A673 (cell line): ENCODE measurements around the gene CYP51A1. TPM values are rescaled to one million over a fixed set of nuclear protein-coding genes. Genes with fewer than 3 reads are reported as not detected.

Source experiments
- BruUV-seq: library from RNA; stranded (reverse); fragments of 400-500 nt; replicated peaks from 2 replicates; lab custom pipeline; 2021; lab: Mats Ljungman, UMichigan
- CTCF ChIA-PET: fragments of 300-600 bp; sonication (Branson Sonifier 250); formaldehyde crosslinking; loops from one replicate; lab custom pipeline; 2022; ENCODE audit warnings: antibody characterized with exemption; lab: Charles Lee
- POLR2A ChIA-PET: fragments of 300-600 bp; sonication (Branson Sonifier 250); formaldehyde crosslinking; loops from one replicate; lab custom pipeline; 2022; ENCODE audit warnings: antibody characterized with exemption; ENCODE audit not compliant: low non-redundant PET; lab: Charles Lee
- DNase-seq: peaks from one replicate; pipeline ENCODE4 v3.0.0-alpha.2; 2015; ENCODE audit warnings: low spot score
- H3K27ac ChIP-seq: fragments of 200-600 bp; sonication (generic); 2 replicates; pipeline ENCODE4 v1.5.1; 2016; ENCODE audit warnings: mixed run types, low read depth, mild to moderate bottlenecking, mixed read lengths, antibody characterized with exemption, low read length; ENCODE audit not compliant: poor library complexity, severe bottlenecking
- H3K27me3 ChIP-seq: fragments of 200-600 bp; sonication (generic); replicated peaks from 2 replicates; pipeline ENCODE4 v1.6.1; 2017; ENCODE audit warnings: mixed run types, low read depth, mild to moderate bottlenecking, mixed read lengths, antibody characterized with exemption, low read length; ENCODE audit not compliant: insufficient read depth, poor library complexity
- H3K36me3 ChIP-seq: fragments of 200-600 bp; sonication (generic); 2 replicates; pipeline ENCODE4 v1.6.1; 2016; ENCODE audit warnings: mixed run types, mild to moderate bottlenecking, mixed read lengths, antibody characterized with exemption, low read length; ENCODE audit not compliant: insufficient read depth, poor library complexity, severe bottlenecking
- H3K4me1 ChIP-seq: fragments of 200-600 bp; sonication (generic); 2 replicates; pipeline ENCODE4 v1.6.1; 2017; ENCODE audit warnings: mixed run types, mild to moderate bottlenecking, mixed read lengths, antibody characterized with exemption, low read length; ENCODE audit not compliant: insufficient read depth, poor library complexity, severe bottlenecking
- H3K4me3 ChIP-seq: fragments of 200-600 bp; sonication (generic); 2 replicates; pipeline ENCODE4 v1.5.1; 2016; ENCODE audit warnings: low read depth, mixed run types, mild to moderate bottlenecking, mixed read lengths, low read length; ENCODE audit not compliant: poor library complexity, severe bottlenecking
- H3K9me3 ChIP-seq: fragments of 200-600 bp; sonication (generic); 2 replicates; pipeline ENCODE4 v1.6.1; 2016; ENCODE audit warnings: mixed run types, low read depth, mild to moderate bottlenecking, mixed read lengths, antibody characterized with exemption, low read length; ENCODE audit not compliant: poor library complexity, severe bottlenecking
- CTCF ChIP-seq: fragments of 300-800, 200-600 bp; sonication (generic); conservative IDR thresholded peaks from 2 replicates; pipeline ENCODE4 v1.5.1; 2017; ENCODE audit warnings: low read depth, mild to moderate bottlenecking, antibody characterized with exemption, low read length, moderate library complexity, mixed read lengths
- EZH2 ChIP-seq: fragments of 200-600 bp; sonication (generic); IDR thresholded peaks from 2 replicates; pipeline ENCODE4 v1.6.1; 2017; ENCODE audit warnings: borderline replicate concordance, low read depth, mild to moderate bottlenecking, mixed read lengths, antibody characterized with exemption, low read length; ENCODE audit not compliant: poor library complexity, severe bottlenecking
- intact Hi-C: fragments of 100-400 bp; cut with micrococcal nuclease; formaldehyde crosslinking; loops from one replicate; pipeline ENCODE4 v1.10.0; 2022; ENCODE audit not compliant: unreplicated experiment
- total RNA-seq: library from RNA; stranded (reverse); gene quantifications from 2 replicates; pipeline ENCODE4 v1.2.3, GENCODE V29; 2021

Gene CYP51A1
- total RNA-seq, 1 experiment from 2014 or later = 150 TPM

DNA sequence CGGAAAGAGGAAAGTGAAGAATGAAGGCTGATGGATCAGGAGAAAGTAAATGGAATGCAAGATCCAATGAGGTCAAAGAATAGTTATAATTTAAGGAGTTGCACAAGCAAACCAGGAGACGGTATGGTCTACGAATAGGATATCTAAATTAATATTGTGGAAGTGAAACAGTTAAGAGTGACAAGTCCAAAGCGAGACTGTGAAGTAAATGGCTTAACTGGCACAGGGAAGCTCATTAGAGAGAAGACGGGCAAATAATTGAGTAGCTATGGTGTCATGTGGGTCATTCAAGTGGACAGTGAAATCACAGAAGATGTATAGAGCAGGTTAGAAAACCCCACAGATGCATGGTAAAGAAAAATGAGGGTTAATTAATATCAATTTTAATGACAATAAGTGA, 3.2 kb downstream of the CYP51A1 start:
- H3K4me1 ChIP-seq = peaks cover 12% of the 10 kb centered on the region
- H3K9me3 ChIP-seq = no peaks in the 10 kb centered on the region
- no peak overlapping the region for H3K4me3 ChIP-seq
- no peak for DNase-seq
- intact Hi-C loops = loop anchor here (5.0 kb wide), 1 partner anchor 316 kb away; the partner anchor contains the start of gene GATAD1
- CTCF ChIA-PET = no interaction called here
- TF ChIP-seq CTCF (no peak), EZH2 (no peak)
- BruUV-seq = no TSS peak
- no peak overlapping the region for H3K27ac ChIP-seq
- no peaks in the 10 kb centered on the region for H3K27me3 ChIP-seq
- POLR2A ChIA-PET = no interaction called here
- H3K36me3 ChIP-seq = peaks cover 56% of the 10 kb centered on the region

DNA sequence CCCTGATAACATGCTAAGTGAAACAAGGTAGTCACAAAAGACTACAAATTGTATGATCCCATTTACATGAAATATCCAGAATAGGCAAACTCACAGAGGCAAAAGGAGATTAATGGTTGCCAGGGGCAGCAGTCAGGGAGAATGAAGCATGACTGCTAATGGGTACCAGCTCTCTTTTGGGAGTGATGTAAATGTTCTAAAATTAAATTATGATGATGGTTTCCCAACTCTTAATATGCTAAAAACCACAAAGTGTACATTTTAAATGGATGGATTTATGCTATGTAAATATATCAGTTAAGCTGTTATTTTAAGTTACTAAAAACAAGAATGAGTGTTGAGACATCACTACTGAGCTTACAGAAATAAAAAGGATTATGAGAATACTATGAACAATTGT, 12.6 kb downstream of the CYP51A1 start:
- Histone ChIP-seq H3K36me3 (peaks cover 89% of the 10 kb centered on the region), H3K27ac (no peak overlapping the region), H3K9me3 (no peaks in the 10 kb centered on the region), H3K4me3 (no peak overlapping the region), H3K4me1 (no peaks in the 10 kb centered on the region), H3K27me3 (no peaks in the 10 kb centered on the region)
- no peak for TF ChIP-seq CTCF
- no peak for TF ChIP-seq EZH2
- CTCF ChIA-PET = no interaction called here
- DNase-seq = no peak
- POLR2A ChIA-PET = no interaction called here
- intact Hi-C loops = no loop called here
- no TSS peak for BruUV-seq

GRCh38 chr7:92119213-92119759, 15.0 kb downstream of the CYP51A1 start:
- no peaks in the 10 kb centered on the region for H3K27me3 ChIP-seq
- intact Hi-C loops = no loop called here
- TF ChIP-seq EZH2 (no peak), CTCF (no peak)
- H3K9me3 ChIP-seq = no peaks in the 10 kb centered on the region
- H3K27ac ChIP-seq = no peak overlapping the region
- no TSS peak for BruUV-seq
- ChIA-PET CTCF (no interaction called here), POLR2A (no interaction called here)
- H3K4me3 ChIP-seq = no peak overlapping the region
- H3K36me3 ChIP-seq = peaks cover 89% of the 10 kb centered on the region
- no peak for DNase-seq
- H3K4me1 ChIP-seq = no peaks in the 10 kb centered on the region
